Kidney (tissue), 14 donors: ENCODE results near the gene VGLL4. TPM values are rescaled to one million over a fixed set of nuclear protein-coding genes. Genes with fewer than 3 reads are reported as not detected.

ENCODE experiments used
- DNase-seq, 5 donors: peaks; one replicate each; pipeline ENCODE4 v3.0.0-alpha.2; 2013 to 2020
- FAIRE-seq: peaks from 2 replicates; lab custom pipeline; 2012; peaks lifted over from hg19 to GRCh38; lab: Jason Lieb, UNC
- H3K27ac ChIP-seq, 2 donors: one replicate each; pipeline ENCODE4 v1.7.0; 2013; ENCODE audit warnings: low read depth in 2 of 2, low read length in 2 of 2, inconsistent platforms in 1 of 2
- H3K27me3 ChIP-seq: one replicate; pipeline ENCODE4 v1.7.1; 2013; ENCODE audit warnings: low read length, inconsistent platforms; ENCODE audit not compliant: control insufficient read depth, insufficient read depth
- H3K36me3 ChIP-seq, 3 donors: one replicate each; pipeline versions ENCODE4 v1.7.0 to v1.7.1; 2013; ENCODE audit warnings: low read length in 3 of 3, control low read depth in 1 of 3, inconsistent platforms in 1 of 3; ENCODE audit not compliant: insufficient read depth in 3 of 3, control insufficient read depth in 2 of 3
- H3K4me1 ChIP-seq, 3 donors: one replicate each; pipeline versions ENCODE4 v1.7.0 to v1.7.1; 2013; ENCODE audit warnings: low read length in 3 of 3, inconsistent platforms in 1 of 3, low read depth in 1 of 3; ENCODE audit not compliant: control insufficient read depth in 2 of 3, insufficient read depth in 2 of 3
- H3K4me3 ChIP-seq, 3 donors: one replicate each; pipeline versions ENCODE4 v1.7.0 to v1.8.1; 2013; ENCODE audit warnings: low read length in 3 of 3, control low read depth in 1 of 3, inconsistent platforms in 1 of 3
- H3K9ac ChIP-seq, 3 donors: one replicate each; pipeline versions ENCODE4 v1.7.0 to v1.7.1; 2013; ENCODE audit warnings: low read length in 3 of 3, control low read depth in 1 of 3, inconsistent platforms in 1 of 3
- H3K9me3 ChIP-seq, 3 donors: one replicate each; pipeline versions ENCODE4 v1.7.0 to v1.7.1; 2013; ENCODE audit warnings: low read length in 3 of 3, control low read depth in 1 of 3, inconsistent platforms in 1 of 3; ENCODE audit not compliant: control insufficient read depth in 2 of 3, insufficient read depth in 1 of 3
- CTCF ChIP-seq: IDR thresholded peaks from 3 replicates; pipeline ENCODE4 v1.5.1; 2012; ENCODE audit warnings: mild to moderate bottlenecking, moderate library complexity, borderline replicate concordance; ENCODE audit not compliant: insufficient read depth; ENCODE audit errors: extremely low read depth
- intact Hi-C: fragments of 100-400 bp; cut with DNase I; formaldehyde crosslinking; loops from one replicate; pipeline ENCODE4 v1.11.1; 2022
- polyA plus RNA-seq: library from polyadenylated mRNA; stranded (reverse); fragments of 350-450 nt; fragmentation: Illumina TruSeq; extraction: RNeasy Lipid Tissue Mini Kit (QIAGEN cat#74804); gene quantifications from one replicate; pipeline ENCODE4 v1.2.3, GENCODE V29; 2014; ENCODE audit warnings: low read depth, low replicate concordance; ENCODE audit not compliant: insufficient read depth
- total RNA-seq: library from RNA; stranded (reverse); fragmentation: NEBNext Ultra II Directional; extraction: Animal tissue kit (Norgen Biotek cat#: 25700); gene quantifications from one replicate; pipeline ENCODE4 v1.2.1, GENCODE V29; 2021
- donor health status: control.
- donor health status: control.
- donor health status: control.
- donor health status: control.
- donor health status: control.
- donor health status: DM: yes; HTN: yes; CAD: no.
- donor health status: Normal renal cell carcinoma (clear cell type).

VGLL4 gene
- total and polyA plus RNA-seq, 2 donors from 2014 or later, result 41.4 to 78.5 TPM

- intact Hi-C loops, result loop anchor here (5.0 kb wide), 1 partner anchor 268 kb away; no protein-coding TSS in a partner anchor
- no peak for DNase-seq
- Histone ChIP-seq H3K4me1 (no peaks in the 10 kb centered on the region), H3K9ac (no peak overlapping the region), H3K27me3 (no peaks in the 10 kb centered on the region), H3K9me3 (no peaks in the 10 kb centered on the region), H3K4me3 (no peak overlapping the region), H3K27ac (no peak overlapping the region), H3K36me3 (no peaks in the 10 kb centered on the region)
- TF ChIP-seq CTCF, result no peak
- no peak for FAIRE-seq
Observed at GRCh38 chr3:11650391-11650790, 6.7 kb upstream of the VGLL4 start.

- intact Hi-C loops, result no loop called here
- no peaks in the 10 kb centered on the region for H3K4me1 ChIP-seq
- peak overlapping the region in 1 of 3 donors; percentile 16 for H3K9ac ChIP-seq
- TF ChIP-seq CTCF, result no peak
- no peaks in the 10 kb centered on the region for H3K27me3 ChIP-seq
- H3K4me3 ChIP-seq, result no peak overlapping the region
- no peaks in the 10 kb centered on the region for H3K36me3 ChIP-seq
- DNase-seq, result no peak
- no peak overlapping the region for H3K27ac ChIP-seq
- no peaks in the 10 kb centered on the region for H3K9me3 ChIP-seq
- FAIRE-seq, result no peak
Observed at GRCh38 chr3:11648735-11649134, 5.0 kb upstream of the VGLL4 start.

- Histone ChIP-seq H3K9me3 (no peaks in the 10 kb centered on the region), H3K4me3 (peak overlapping the region; percentile 84 to 92 (median 90)), H3K4me1 (peaks cover 2 to 13% (median 8%) of the 10 kb centered on the region in 3 donors), H3K27me3 (no peaks in the 10 kb centered on the region), H3K36me3 (no peaks in the 10 kb centered on the region), H3K27ac (peak overlapping the region; percentile 91 to 95), H3K9ac (peak overlapping the region; percentile 85 to 93 (median 85))
- FAIRE-seq (no peak), DNase-seq (peak in 4 of 5 donors; percentile 54 to 77 (median 74))
- intact Hi-C loops, result no loop called here
- no peak for TF ChIP-seq CTCF
Observed at GRCh38 chr3:11643201-11643603, 513 bp downstream of the VGLL4 start.
